B cell (primary cell): ENCODE data around the gene ANTXR1. TPM values are rescaled to one million over a fixed set of nuclear protein-coding genes. Genes with fewer than 3 reads are reported as not detected.
"Not testable (repeated sequence)": the region's sequence is repeated elsewhere in the genome, so short reads cannot be mapped to it uniquely, and the experiment has no call there.

Source experiments
- ATAC-seq: fragments of 200-7000 bp; cut with Tn5 transposase; one replicate; pipeline ENCODE4 v1.10.0; 2021; ENCODE audit warnings: low read depth, mild to moderate bottlenecking, moderate number of reproducible peaks, moderate library complexity
- CTCF ChIA-PET: fragments of 350-600 bp; sonication (Branson Sonifier 250); formaldehyde crosslinking; loops from one replicate; lab custom pipeline; 2021; ENCODE audit warnings: antibody characterized with exemption, inconsistent platforms; lab: Charles Lee
- POLR2A ChIA-PET: fragments of 350-600 bp; sonication (Branson Sonifier 250); formaldehyde crosslinking; loops from one replicate; lab custom pipeline; 2021; ENCODE audit warnings: antibody characterized with exemption; lab: Charles Lee
- DNase-seq: peaks from one replicate; pipeline ENCODE4 v3.0.0; 2013
- H2AFZ ChIP-seq: 2 replicates; pipeline ENCODE4 v1.6.1; 2012; ENCODE audit warnings: mild to moderate bottlenecking, low read depth, low read length; ENCODE audit not compliant: insufficient read depth, poor library complexity, severe bottlenecking
- H3K27ac ChIP-seq, 2 donors: 1 replicate in 1 of 2; 2 replicates in 1 of 2; pipeline ENCODE4 v1.5.1; 2012 to 2013; ENCODE audit warnings: low read length in 2 of 2, mild to moderate bottlenecking in 2 of 2, moderate library complexity in 1 of 2
- H3K27me3 ChIP-seq, 4 experiments: fragments of 200-600 bp in 1 of 4; sonication (generic) in 1 of 4; replicated peaks in 1 of 4; 1 replicate in 2 of 4; 2 replicates in 2 of 4; pipeline versions ENCODE4 v1.6.1 to v1.7.0; 2013 to 2016; ENCODE audit warnings: low read length in 3 of 4, mild to moderate bottlenecking in 2 of 4, mixed read lengths in 1 of 4, moderate library complexity in 1 of 4; ENCODE audit not compliant: insufficient read depth in 4 of 4, control insufficient read depth in 3 of 4; ENCODE audit errors: control extremely low read depth in 1 of 4
- H3K36me3 ChIP-seq, 2 experiments: replicated peaks in 1 of 2; 1 replicate in 1 of 2; 2 replicates in 1 of 2; pipeline versions ENCODE4 v1.6.1 to v1.7.1; 2013; ENCODE audit warnings: low read length in 1 of 2; ENCODE audit not compliant: insufficient read depth in 2 of 2, control insufficient read depth in 1 of 2; ENCODE audit errors: control extremely low read depth in 1 of 2, extremely low read depth in 1 of 2
- H3K4me1 ChIP-seq, 2 donors: fragments of 200-600 bp in 1 of 2; sonication (generic) in 1 of 2; 1 replicate in 1 of 2; 2 replicates in 1 of 2; pipeline versions ENCODE4 v1.5.1 to v1.6.1; 2013 to 2017; ENCODE audit warnings: low read length in 2 of 2; ENCODE audit not compliant: control insufficient read depth in 2 of 2, insufficient read depth in 2 of 2
- H3K4me2 ChIP-seq: replicated peaks from 2 replicates; pipeline ENCODE3; 2012; ENCODE audit warnings: mild to moderate bottlenecking, low read depth, low read length; ENCODE audit not compliant: poor library complexity, severe bottlenecking
- H3K4me3 ChIP-seq, 5 experiments: fragments of 200-600 bp in 1 of 5; sonication (generic) in 1 of 5; 1 replicate in 3 of 5; 2 replicates in 2 of 5; pipeline versions ENCODE4 v1.5.1 to v1.7.0; 2011 to 2016; ENCODE audit warnings: low read length in 4 of 5, mild to moderate bottlenecking in 4 of 5, low read depth in 2 of 5, control low read depth in 1 of 5, moderate library complexity in 1 of 5; ENCODE audit not compliant: insufficient read depth in 1 of 5; ENCODE audit errors: control extremely low read depth in 1 of 5, extremely low read depth in 1 of 5
- H3K79me2 ChIP-seq: fragments of 200-600 bp; sonication (generic); one replicate; pipeline ENCODE4 v1.6.0; 2016; ENCODE audit warnings: low read length; ENCODE audit not compliant: control insufficient read depth, insufficient read depth
- H3K9ac ChIP-seq: fragments of 200-600 bp; sonication (generic); 2 replicates; pipeline ENCODE4 v1.6.1; 2017; ENCODE audit warnings: mild to moderate bottlenecking, low read length, moderate library complexity
- H3K9me3 ChIP-seq, 3 donors: one replicate each; pipeline versions ENCODE4 v1.6.1 to v1.7.1; 2013; ENCODE audit warnings: low read length in 2 of 3; ENCODE audit not compliant: control insufficient read depth in 2 of 3, insufficient read depth in 1 of 3; ENCODE audit errors: control extremely low read depth in 1 of 3
- H4K20me1 ChIP-seq: 2 replicates; pipeline ENCODE4 v1.6.0; 2012; ENCODE audit warnings: mild to moderate bottlenecking, low read length; ENCODE audit not compliant: insufficient read depth, control insufficient read depth, poor library complexity, severe bottlenecking
- H3K27ac Mint-ChIP-seq: one replicate; pipeline ENCODE4 v1.8.0; 2021; ENCODE audit warnings: mixed read lengths
- H3K27me3 Mint-ChIP-seq: one replicate; pipeline ENCODE4 v1.8.0; 2021; ENCODE audit warnings: mixed read lengths
- H3K4me1 Mint-ChIP-seq: one replicate; pipeline ENCODE4 v1.8.0; 2021; ENCODE audit warnings: mixed read lengths
- H3K4me3 Mint-ChIP-seq: one replicate; pipeline ENCODE4 v1.8.0; 2021; ENCODE audit warnings: mixed read lengths
- H3K9me3 Mint-ChIP-seq: one replicate; pipeline ENCODE4 v1.8.0; 2022; ENCODE audit warnings: mixed read lengths; ENCODE audit not compliant: insufficient read depth
- CTCF ChIP-seq: fragments of 200-600 bp; IDR thresholded peaks from one replicate; pipeline ENCODE4 v1.8.0; 2022; ENCODE audit warnings: antibody characterized with exemption, mild to moderate bottlenecking
- EZH2 ChIP-seq: IDR thresholded peaks from 2 replicates; pipeline ENCODE4 v1.6.1; 2012; ENCODE audit warnings: borderline replicate concordance, low read depth, mild to moderate bottlenecking, moderate library complexity, low read length; ENCODE audit not compliant: insufficient read depth, poor library complexity, severe bottlenecking
- WGBS: methylation state at CpG from one replicate; pipeline ENCODE4 v1.1.5; 2013; ENCODE audit warnings: missing lambda C conversion rate; ENCODE audit not compliant: insufficient coverage; 5-methylcytosine and 5-hydroxymethylcytosine counted together
- intact Hi-C: fragments of 100-400 bp; cut with micrococcal nuclease; formaldehyde crosslinking; loops from one replicate; pipeline ENCODE4 v1.10.0; 2022
- polyA plus RNA-seq: library from polyadenylated mRNA; depleted of rRNA; stranded (reverse); fragments of >200 nt; gene quantifications from 2 replicates; pipeline ENCODE4 v1.2.3, GENCODE V29; 2012
- total RNA-seq, 2 donors: library from RNA; stranded (reverse); fragments of 120-200 nt in 1 of 2; gene quantifications; 1 replicate in 1 of 2; 2 replicates in 1 of 2; pipeline versions ENCODE4 v1.2.3 to v1.2.4, GENCODE V29; 2013 to 2022

ANTXR1 gene
- total and polyA plus RNA-seq, 2 donors (not counting 1 experiment from before 2014, with no cell fraction given) = not detected

- ATAC-seq (no peak), DNase-seq (no peak)
- Histone ChIP-seq H3K27me3 (peaks cover 0 to 7% (median 0%) of the 10 kb centered on the region in 4 experiments), H4K20me1 (no peaks in the 10 kb centered on the region), H3K36me3 (no peaks in the 10 kb centered on the region), H3K4me1 (no peaks in the 10 kb centered on the region), H3K4me3 (no peak overlapping the region), H3K27ac (no peak overlapping the region), H3K9ac (no peak overlapping the region), H3K79me2 (no peaks in the 10 kb centered on the region), H3K9me3 (peaks cover 0 to 1% (median 0%) of the 10 kb centered on the region in 3 donors), H3K4me2 (no peak overlapping the region), H2AFZ (no peak overlapping the region)
- no peaks in the 10 kb centered on the region for H3K4me1 Mint-ChIP-seq
- no peak for TF ChIP-seq EZH2
- TF ChIP-seq CTCF = no peak
- no peak overlapping the region for H3K27ac Mint-ChIP-seq
- no peak overlapping the region for H3K4me3 Mint-ChIP-seq
- intact Hi-C loops = no loop called here
- peaks cover 5% of the 10 kb centered on the region for H3K9me3 Mint-ChIP-seq
- ChIA-PET POLR2A (no interaction called here), CTCF (no interaction called here)
- WGBS = 95% methylated on average over 6 of the region's 8 CpGs
- peaks cover 21% of the 10 kb centered on the region for H3K27me3 Mint-ChIP-seq
Measured at GRCh38 chr2:69253611-69254301, 240.8 kb downstream of the ANTXR1 start.

GRCh38 chr2:69255760-69256159 is 242.8 kb downstream of the ANTXR1 start:
- H3K4me3 Mint-ChIP-seq = no peak overlapping the region
- no peaks in the 10 kb centered on the region for H3K36me3 ChIP-seq
- no peak overlapping the region for H3K4me3 ChIP-seq
- no peak overlapping the region for H3K4me2 ChIP-seq
- ChIA-PET POLR2A (no interaction called here), CTCF (no interaction called here)
- intact Hi-C loops = no loop called here
- peaks cover 18% of the 10 kb centered on the region for H3K27me3 Mint-ChIP-seq
- no peaks in the 10 kb centered on the region for H3K79me2 ChIP-seq
- H2AFZ ChIP-seq = no peak overlapping the region
- no peak for ATAC-seq
- peaks cover 0 to 7% (median 0%) of the 10 kb centered on the region in 4 experiments for H3K27me3 ChIP-seq
- H3K9ac ChIP-seq = no peak overlapping the region
- TF ChIP-seq EZH2 (no peak), CTCF (no peak)
- H3K4me1 Mint-ChIP-seq = no peaks in the 10 kb centered on the region
- no peaks in the 10 kb centered on the region for H3K4me1 ChIP-seq
- no peak overlapping the region for H3K27ac ChIP-seq
- H3K9me3 Mint-ChIP-seq = peaks cover 11% of the 10 kb centered on the region
- WGBS = 85% methylated on average over 3 of the region's 3 CpGs
- no peak for DNase-seq
- H4K20me1 ChIP-seq = no peaks in the 10 kb centered on the region
- H3K27ac Mint-ChIP-seq = no peak overlapping the region
- H3K9me3 ChIP-seq = peaks cover 4 to 9% (median 4%) of the 10 kb centered on the region in 3 donors

- H3K36me3 ChIP-seq, intact Hi-C loops, H3K79me2 ChIP-seq, H4K20me1 ChIP-seq, H2AFZ ChIP-seq, CTCF ChIA-PET, H3K27me3 ChIP-seq, H3K4me2 ChIP-seq, H3K27ac ChIP-seq, POLR2A ChIA-PET, H3K9ac ChIP-seq, H3K4me1 Mint-ChIP-seq, ATAC-seq, H3K27ac Mint-ChIP-seq, H3K4me3 ChIP-seq, DNase-seq, H3K4me1 ChIP-seq, H3K4me3 Mint-ChIP-seq: not testable (repeated sequence)
- 97% methylated on average over 3 of the region's 12 CpGs for WGBS
- H3K9me3 ChIP-seq = peaks cover 4 to 19% (median 6%) of the 10 kb centered on the region in 3 donors
- peaks cover 15% of the 10 kb centered on the region for H3K9me3 Mint-ChIP-seq
- H3K27me3 Mint-ChIP-seq = peaks cover 28% of the 10 kb centered on the region
Measured at GRCh38 chr2:69259994-69260591, 247.1 kb downstream of the ANTXR1 start.
